ENCODE data around the gene ABCG1.

The ABCG1 gene

GRCh38 chr21:42332557-42333317, 113.8 kb downstream of the ABCG1 start:
- no peaks in the 10 kb centered on the region for H3K4me1 ChIP-seq (ENCODE audit: insufficient read depth, poor library complexity, severe bottlenecking)
- peaks cover 3% of the 10 kb centered on the region for H3K27me3 ChIP-seq (ENCODE audit: insufficient read depth, poor library complexity, severe bottlenecking)
- ATAC-seq (ENCODE audit: low read depth) (no peak), DNase-seq (ENCODE audit: low spot score) (no peak)
- H3K9me3 ChIP-seq (ENCODE audit: severe bottlenecking) = no peaks in the 10 kb centered on the region
- no peak overlapping the region for H3K27ac ChIP-seq (ENCODE audit: poor library complexity, severe bottlenecking)
- H3K36me3 ChIP-seq (ENCODE audit: low read depth) = no peaks in the 10 kb centered on the region
- no peak overlapping the region for H3K4me3 ChIP-seq (ENCODE audit: severe bottlenecking)
- TF ChIP-seq CTCF (IDR thresholded peaks at IDR 0.05; ENCODE audit: poor library complexity, severe bottlenecking) = no peak

GRCh38 chr21:42336054-42336453, 117.1 kb downstream of the ABCG1 start:
- Histone ChIP-seq H3K36me3 (ENCODE audit: low read depth) (no peaks in the 10 kb centered on the region), H3K27me3 (ENCODE audit: insufficient read depth, poor library complexity, severe bottlenecking) (peaks cover 2% of the 10 kb centered on the region), H3K9me3 (ENCODE audit: severe bottlenecking) (no peaks in the 10 kb centered on the region), H3K27ac (ENCODE audit: poor library complexity, severe bottlenecking) (no peak overlapping the region), H3K4me3 (ENCODE audit: severe bottlenecking) (no peak overlapping the region), H3K4me1 (ENCODE audit: insufficient read depth, poor library complexity, severe bottlenecking) (no peaks in the 10 kb centered on the region)
- DNase-seq (ENCODE audit: low spot score) (no peak), ATAC-seq (ENCODE audit: low read depth) (no peak)
- no peak for TF ChIP-seq CTCF (IDR thresholded peaks at IDR 0.05; ENCODE audit: poor library complexity, severe bottlenecking)

- H3K27ac ChIP-seq (ENCODE audit: poor library complexity, severe bottlenecking) = no peak overlapping the region
- ATAC-seq (ENCODE audit: low read depth) = no peak
- no peak overlapping the region for H3K4me3 ChIP-seq (ENCODE audit: severe bottlenecking)
Measured at GRCh38 chr21:42337276-42337675, 118.3 kb downstream of the ABCG1 start.

GRCh38 chr21:42337830-42338728, 119.1 kb downstream of the ABCG1 start:
- ATAC-seq (ENCODE audit: low read depth) = no peak; the same call in 2 of the 3 replicates

More at GRCh38 chr21:42337276-42337675, 118.3 kb downstream of the ABCG1 start:
- no peaks in the 10 kb centered on the region for H3K4me1 ChIP-seq (ENCODE audit: insufficient read depth, poor library complexity, severe bottlenecking)
- TF ChIP-seq CTCF (IDR thresholded peaks at IDR 0.05; ENCODE audit: poor library complexity, severe bottlenecking) = no peak
- no peaks in the 10 kb centered on the region for H3K36me3 ChIP-seq (ENCODE audit: low read depth)
- H3K27me3 ChIP-seq (ENCODE audit: insufficient read depth, poor library complexity, severe bottlenecking) = peaks cover 2% of the 10 kb centered on the region
- DNase-seq (ENCODE audit: low spot score) = no peak
- H3K9me3 ChIP-seq (ENCODE audit: severe bottlenecking) = no peaks in the 10 kb centered on the region

More at GRCh38 chr21:42337830-42338728, 119.1 kb downstream of the ABCG1 start:
- Histone ChIP-seq H3K27me3 (ENCODE audit: insufficient read depth, poor library complexity, severe bottlenecking) (peaks cover 2% of the 10 kb centered on the region), H3K4me1 (ENCODE audit: insufficient read depth, poor library complexity, severe bottlenecking) (no peaks in the 10 kb centered on the region), H3K36me3 (ENCODE audit: low read depth) (no peaks in the 10 kb centered on the region), H3K27ac (ENCODE audit: poor library complexity, severe bottlenecking) (no peak overlapping the region), H3K9me3 (ENCODE audit: severe bottlenecking) (no peaks in the 10 kb centered on the region), H3K4me3 (ENCODE audit: severe bottlenecking) (no peak overlapping the region)
- DNase-seq (ENCODE audit: low spot score) = no peak
- TF ChIP-seq CTCF (IDR thresholded peaks at IDR 0.05; ENCODE audit: poor library complexity, severe bottlenecking) = peak; percentile 36
